NOMO-1 treated with dmso at 0.1 percent for 144 hours (cell line): ENCODE data around the gene LSM12.
A peak's percentile ranks its signal among the peaks of the same experiment; 100 is the strongest.
"Not testable (repeated sequence)": the region's sequence is repeated elsewhere in the genome, so short reads cannot be mapped to it uniquely, and the experiment has no call there.

ENCODE experiments used
- DNase-seq: peaks from one replicate; lab custom pipeline; 2025; ENCODE audit not compliant: unreplicated experiment; lab: John Stamatoyannopoulos, UW

Gene LSM12

GRCh38 chr17:44076716-44077594 is 10.5 kb upstream of the LSM12 start:
- no peak for DNase-seq

GRCh38 chr17:44075598-44076293 is 9.3 kb upstream of the LSM12 start:
- DNase-seq = no peak

- DNase-seq = no peak
These were observed 8.4 kb upstream of the LSM12 start for GRCh38 chr17:44074911-44075285.

DNA sequence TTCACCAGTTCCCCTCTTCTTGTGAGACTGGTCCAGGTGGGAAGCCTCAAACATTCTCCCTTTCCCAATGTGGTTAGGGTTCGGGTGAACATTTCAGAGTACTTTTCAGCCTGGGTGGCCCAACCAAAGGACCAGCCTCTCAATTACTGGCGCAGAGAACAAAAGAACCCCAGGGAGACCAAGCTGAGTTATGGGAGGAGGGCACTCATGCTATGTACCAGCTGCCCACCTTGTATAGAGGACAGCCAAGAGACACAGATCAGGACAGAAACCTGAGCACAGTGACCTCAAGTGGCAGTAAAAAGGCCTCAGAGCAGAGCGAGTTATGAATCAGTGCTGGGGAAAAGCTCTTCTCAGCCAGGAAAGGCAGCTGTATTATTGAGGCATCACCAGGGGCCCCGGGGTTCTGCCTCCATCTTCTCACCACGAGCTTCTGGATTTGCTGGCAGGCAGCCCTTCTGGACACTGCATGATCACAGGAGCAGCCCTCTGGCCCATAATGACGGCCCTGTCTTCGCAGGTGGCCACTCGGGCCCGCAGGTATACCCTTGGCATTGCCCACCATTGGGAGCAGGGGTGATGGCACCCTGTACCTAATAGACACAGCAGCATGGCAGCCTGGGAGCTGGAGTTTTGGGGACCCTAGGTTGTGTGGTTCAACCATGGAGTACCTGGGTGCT is 7.9 kb upstream of the LSM12 start:
- DNase-seq = no peak

- no peak for DNase-seq
These were observed 5.3 kb upstream of the LSM12 start for GRCh38 chr17:44071772-44072171.

DNA sequence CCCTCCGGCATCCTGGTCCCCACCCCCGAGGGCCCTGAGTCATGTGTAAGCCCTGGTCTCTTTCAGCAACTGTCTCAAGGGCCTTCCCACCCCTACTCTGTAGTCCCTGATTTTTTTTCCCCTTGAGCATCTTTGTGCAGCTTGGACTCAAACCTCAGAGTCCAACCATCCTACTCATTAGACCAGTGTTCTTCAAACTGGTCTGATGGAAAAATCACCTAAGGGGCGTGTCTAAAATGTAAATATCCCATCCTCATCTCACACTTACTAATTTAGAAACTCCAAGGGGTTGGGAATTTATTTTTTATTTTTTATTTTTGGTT is 4.7 kb upstream of the LSM12 start:
- no peak for DNase-seq

DNA sequence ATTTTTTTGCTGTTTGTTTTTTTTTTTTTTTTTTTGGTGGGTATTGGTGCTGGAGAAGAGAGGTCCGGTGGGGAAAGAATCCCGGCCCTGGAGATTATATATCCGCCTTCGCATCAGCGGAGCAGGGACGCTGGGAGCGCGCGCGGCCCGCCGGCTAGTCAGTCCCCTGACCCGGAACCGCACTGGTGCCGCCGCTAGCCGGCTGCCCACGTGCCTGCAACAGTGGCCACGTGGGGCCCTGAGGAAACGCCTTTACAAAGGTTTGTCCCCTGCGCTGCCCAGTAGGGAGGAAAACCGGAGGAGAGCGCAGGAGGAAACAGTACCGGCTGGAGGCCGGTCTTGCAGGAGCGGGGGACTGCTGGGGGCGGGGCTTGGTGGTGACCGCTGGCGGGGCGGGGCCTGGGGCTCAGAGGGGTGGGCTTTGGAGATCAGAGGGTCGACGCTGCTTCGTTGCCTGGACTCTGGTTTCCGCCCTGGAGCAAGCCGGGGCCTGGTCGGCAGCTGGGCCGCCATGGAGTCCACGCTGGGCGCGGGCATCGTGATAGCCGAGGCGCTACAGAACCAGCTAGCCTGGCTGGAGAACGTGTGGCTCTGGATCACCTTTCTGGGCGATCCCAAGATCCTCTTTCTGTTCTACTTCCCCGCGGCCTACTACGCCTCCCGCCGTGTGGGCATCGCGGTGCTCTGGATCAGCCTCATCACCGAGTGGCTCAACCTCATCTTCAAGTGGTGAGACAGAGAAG is 4.2 kb upstream of the LSM12 start, which contains the start of gene G6PC3:
Gene G6PC3 (plus strand): TSS at position 281 of the 743 bp plus-strand sequence. CDS start 231 bp downstream, at position 512.
- DNase-seq = peak; percentile 94

DNA sequence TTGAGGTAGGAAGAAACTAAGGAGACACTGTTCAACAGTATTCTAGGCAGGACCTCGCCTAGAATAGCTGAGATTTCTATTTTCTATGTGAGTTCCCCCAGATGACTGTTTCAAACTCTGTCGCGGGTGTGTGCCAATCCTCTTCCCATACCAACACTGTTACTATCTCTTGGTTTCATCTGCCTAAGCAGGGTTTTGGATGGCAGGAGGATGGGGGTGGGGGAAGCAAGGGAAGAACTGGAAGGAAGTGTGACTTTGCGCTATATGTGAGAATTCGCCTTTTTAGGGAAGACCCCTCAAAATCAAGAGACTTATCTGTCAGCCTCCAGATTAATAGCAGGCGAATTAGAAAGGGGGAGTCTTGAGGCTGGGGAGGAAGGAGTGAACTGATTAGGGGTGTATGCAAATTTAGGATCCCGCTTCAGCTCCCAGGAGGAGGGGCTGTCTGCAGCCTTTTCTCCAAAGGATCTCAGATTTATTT is 3.5 kb upstream of the LSM12 start:
- no peak for DNase-seq

DNA sequence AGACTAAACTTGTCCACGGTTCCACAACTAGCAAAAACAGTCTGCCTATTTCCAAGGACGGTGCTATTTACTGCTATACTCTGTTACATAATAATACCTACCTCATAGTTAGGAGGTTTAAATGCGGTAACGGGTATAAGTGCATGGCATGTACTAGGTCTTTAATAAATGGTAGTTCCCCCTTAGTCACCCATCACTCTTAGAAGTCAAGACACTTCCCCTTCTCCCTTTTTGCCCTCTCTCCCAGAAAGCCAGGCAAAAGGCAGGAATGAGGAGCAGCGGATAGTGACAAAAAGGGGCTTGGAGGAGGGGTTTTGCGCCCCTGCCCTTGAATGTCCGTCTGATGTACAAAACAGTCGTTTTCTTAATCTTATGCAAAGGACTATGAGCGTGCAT is 1.1 kb upstream of the LSM12 start:
- no peak for DNase-seq

GRCh38 chr17:44065668-44066203 is 735 bp downstream of the LSM12 start:
- DNase-seq = no peak

DNA sequence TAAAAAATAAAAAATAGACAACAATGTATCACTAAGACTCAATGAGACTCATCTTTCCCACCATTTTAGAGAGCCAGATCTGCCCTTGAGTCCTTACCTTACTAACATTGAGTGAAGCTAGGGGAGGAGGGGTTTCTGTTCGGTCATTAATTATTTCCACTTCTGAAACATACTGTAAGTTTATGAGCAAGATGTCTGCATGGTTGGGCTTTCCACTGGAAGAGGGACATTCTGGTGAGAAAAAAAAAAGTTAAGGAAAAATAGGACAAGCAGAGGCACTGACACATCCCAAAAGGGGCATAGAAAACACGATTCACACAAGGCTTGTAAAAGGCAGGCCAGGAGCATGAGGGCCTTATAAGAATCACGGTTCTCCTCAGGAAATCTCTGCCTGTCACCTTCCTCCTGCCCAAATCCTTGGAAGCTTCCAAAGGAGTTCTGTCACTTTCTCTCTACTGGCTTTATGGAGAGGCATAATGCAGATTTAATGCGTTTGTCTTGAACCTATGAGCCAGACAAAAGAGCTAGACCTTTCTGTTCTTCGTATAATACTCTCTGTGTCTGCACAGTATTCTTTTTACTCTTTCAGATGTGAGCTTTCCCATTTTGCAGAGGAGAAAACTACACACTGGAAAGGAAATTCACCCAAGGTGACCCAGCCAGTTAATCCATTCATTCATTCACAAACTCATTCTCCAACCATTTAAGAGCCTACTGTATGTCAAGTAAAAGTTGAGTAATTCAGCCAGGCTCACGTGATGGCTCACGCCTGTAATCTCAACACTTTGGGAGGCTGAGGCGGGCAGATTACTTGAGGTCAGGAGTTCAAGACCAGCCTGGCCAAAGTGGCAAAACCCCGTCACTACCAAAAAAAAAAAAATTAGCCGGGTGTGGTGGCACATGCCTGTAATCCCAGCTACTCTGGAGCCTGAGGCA is 2.5 kb downstream of the LSM12 start:
- no peak for DNase-seq

GRCh38 chr17:44062871-44063270 is 3.6 kb downstream of the LSM12 start:
- no peak for DNase-seq

DNA sequence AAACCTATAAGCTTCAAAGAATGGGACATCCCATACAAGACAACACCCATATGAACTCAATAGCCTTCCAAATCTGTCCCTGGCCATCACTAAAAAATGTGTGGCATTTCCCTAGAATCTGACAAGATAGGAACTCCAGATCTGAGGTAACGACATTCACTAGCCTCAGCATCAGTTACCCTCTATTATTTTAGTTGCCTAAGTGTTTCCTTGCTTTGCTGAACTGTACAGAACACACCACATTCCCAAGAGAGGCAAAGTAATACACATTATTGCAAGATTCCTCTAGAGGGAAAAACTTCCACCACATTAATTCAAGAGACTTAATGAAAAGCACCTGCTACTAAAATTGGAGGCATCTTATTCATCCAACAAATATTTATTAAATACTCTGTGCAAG is 5.0 kb downstream of the LSM12 start:
- DNase-seq = no peak

- no peak for DNase-seq
These were observed 7.2 kb downstream of the LSM12 start for GRCh38 chr17:44059101-44059892.

DNA sequence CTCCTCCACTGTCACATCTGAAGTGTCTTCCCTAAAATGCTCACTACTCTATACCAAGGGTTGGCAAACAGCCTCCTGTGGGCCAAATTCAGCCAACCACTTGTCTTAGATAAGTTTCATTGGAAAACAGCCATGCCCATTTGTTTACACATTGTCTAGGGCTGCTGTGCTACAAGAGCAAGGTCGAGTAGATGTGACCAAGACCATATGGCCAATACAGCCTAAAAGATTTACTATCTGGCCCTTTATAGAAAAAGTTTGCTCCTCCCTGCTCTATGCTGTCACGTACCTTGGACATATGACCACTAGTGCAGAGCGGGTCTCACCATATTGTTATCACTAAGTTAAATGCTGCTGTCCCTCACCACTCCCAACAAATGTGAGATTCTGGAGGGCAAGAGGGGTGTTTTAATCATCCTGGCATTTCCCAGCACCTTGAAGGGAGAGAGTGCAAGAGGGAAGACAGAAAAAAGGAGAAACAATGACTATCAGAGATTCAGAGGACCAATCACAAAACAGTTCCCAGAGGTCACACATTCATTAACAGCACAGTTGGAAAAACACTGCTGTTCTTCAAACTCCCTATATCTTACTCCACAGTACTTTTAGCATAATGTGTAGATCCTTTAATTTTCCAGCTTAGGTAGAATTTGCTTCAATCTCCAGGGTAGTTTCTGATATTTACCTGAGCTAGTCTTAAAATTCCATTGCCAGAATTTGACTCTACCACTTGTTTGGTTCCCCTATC is 13.2 kb downstream of the LSM12 start:
- no peak for DNase-seq

GRCh38 chr17:44049294-44050060 is 17.0 kb downstream of the LSM12 start:
- no peak for DNase-seq

DNA sequence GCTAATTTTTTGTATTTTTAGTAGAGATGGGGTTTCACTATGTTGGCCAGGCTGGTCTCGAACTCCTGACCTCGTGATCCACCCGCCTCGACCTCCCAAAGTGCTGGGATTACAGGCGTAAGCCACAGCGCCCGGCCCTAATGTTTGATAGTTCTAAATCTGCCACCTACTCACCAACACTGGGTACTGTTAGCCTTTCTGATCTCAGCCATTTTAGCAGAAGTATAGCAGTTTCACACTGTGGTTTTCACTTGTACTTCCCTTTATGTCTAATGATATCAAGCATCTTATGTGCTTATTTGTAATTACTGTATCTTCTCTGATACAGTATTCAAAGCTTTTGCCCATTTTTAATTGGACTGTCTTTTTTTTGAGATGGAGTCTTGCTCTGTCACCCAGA is 19.6 kb downstream of the LSM12 start:
- DNase-seq = not testable (repeated sequence)
